ENCODE data around the gene OR2H1.

DNA sequence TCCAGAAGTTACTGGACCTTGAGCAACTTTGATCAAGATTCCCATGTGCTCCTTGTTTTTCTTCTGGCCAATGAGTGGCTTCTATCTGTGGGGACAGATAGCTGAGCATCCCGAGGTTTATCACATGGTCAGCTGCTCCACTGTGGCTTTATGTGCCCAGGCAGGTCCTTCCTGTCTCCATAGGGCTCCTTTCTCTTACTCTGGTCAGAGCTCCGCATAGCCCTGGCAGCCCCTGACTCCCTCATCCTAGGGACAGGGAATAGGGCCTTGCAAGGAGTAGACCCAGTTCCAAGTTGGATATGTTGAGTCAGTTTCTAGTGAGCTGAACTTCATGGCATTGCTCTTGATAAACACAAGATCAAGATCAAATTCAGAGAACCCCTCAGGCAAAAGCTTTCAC is 37.2 kb downstream of the OR2H1 start:
- TF ChIP-seq, protein P1, sequence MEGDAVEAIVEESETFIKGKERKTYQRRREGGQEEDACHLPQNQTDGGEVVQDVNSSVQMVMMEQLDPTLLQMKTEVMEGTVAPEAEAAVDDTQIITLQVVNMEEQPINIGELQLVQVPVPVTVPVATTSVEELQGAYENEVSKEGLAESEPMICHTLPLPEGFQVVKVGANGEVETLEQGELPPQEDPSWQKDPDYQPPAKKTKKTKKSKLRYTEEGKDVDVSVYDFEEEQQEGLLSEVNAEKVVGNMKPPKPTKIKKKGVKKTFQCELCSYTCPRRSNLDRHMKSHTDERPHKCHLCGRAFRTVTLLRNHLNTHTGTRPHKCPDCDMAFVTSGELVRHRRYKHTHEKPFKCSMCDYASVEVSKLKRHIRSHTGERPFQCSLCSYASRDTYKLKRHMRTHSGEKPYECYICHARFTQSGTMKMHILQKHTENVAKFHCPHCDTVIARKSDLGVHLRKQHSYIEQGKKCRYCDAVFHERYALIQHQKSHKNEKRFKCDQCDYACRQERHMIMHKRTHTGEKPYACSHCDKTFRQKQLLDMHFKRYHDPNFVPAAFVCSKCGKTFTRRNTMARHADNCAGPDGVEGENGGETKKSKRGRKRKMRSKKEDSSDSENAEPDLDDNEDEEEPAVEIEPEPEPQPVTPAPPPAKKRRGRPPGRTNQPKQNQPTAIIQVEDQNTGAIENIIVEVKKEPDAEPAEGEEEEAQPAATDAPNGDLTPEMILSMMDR (IDR thresholded peaks at IDR 0.05; ENCODE audit: low read depth, low read length, poor library complexity, severe bottlenecking): no peak
- TF ChIP-seq EZH2phosphoT487 (IDR thresholded peaks at IDR 0.05; ENCODE audit: borderline replicate concordance, low read length): no peak
